HCT116 (cell line): Measurements from ENCODE around the gene SH3GL2. TPM values are rescaled to one million over a fixed set of nuclear protein-coding genes. Genes with fewer than 3 reads are reported as not detected.

ENCODE experiments used
- ATAC-seq: fragments of 200-7000 bp; cut with Tn5 transposase; 2 replicates; pipeline ENCODE4 v1.9.1; 2020; ENCODE audit warnings: mild to moderate bottlenecking, moderate library complexity
- BruUV-seq: library from RNA; stranded (reverse); fragments of 400-500 nt; replicated peaks from 2 replicates; lab custom pipeline; 2021; lab: Mats Ljungman, UMichigan
- CTCF ChIA-PET: fragments of 300-600 bp; sonication (Branson Sonifier 250); formaldehyde crosslinking; loops from one replicate; lab custom pipeline; 2021; ENCODE audit warnings: antibody characterized with exemption; lab: Charles Lee
- POLR2A ChIA-PET: fragments of 300-600, 350-600 bp; sonication (Branson Sonifier 250); formaldehyde crosslinking; loops from one replicate; lab custom pipeline; 2021; ENCODE audit warnings: antibody characterized with exemption; lab: Charles Lee
- RAD21 ChIA-PET, 2 experiments: fragments of 300-600 bp; sonication (Branson Sonifier 250); formaldehyde crosslinking; loops; one replicate each; lab custom pipeline; 2023; ENCODE audit warnings: low total read pairs in 2 of 2; ENCODE audit not compliant: uncharacterized antibody in 2 of 2, unreplicated experiment in 2 of 2, low non-redundant PET in 1 of 2; lab: Charles Lee
- DNase-seq: peaks from one replicate; pipeline ENCODE4 v3.0.0-alpha.2; 2010; ENCODE audit warnings: low read depth, low spot score
- H2AFZ ChIP-seq: fragments of 200-600 bp; shearing (Covaris generic), sonication (generic); 2 replicates; pipeline ENCODE4 v1.6.1; 2017; ENCODE audit warnings: low read depth, mixed run types, mixed read lengths, antibody characterized with exemption, low read length; ENCODE audit not compliant: poor library complexity, severe bottlenecking
- H3K27ac ChIP-seq: 2 replicates; pipeline ENCODE4 v1.5.1; 2012; ENCODE audit warnings: low read depth, low read length
- H3K27me3 ChIP-seq: fragments of 200-600 bp; sonication (generic); 2 replicates; pipeline ENCODE4 v1.6.1; 2016; ENCODE audit warnings: mixed run types, low read length, mixed read lengths; ENCODE audit not compliant: insufficient read depth
- H3K36me3 ChIP-seq, 2 experiments: fragments of 200-500 bp in 1 of 2; fragments of 200-600 bp in 1 of 2; sonication (Bioruptor generic) in 1 of 2; sonication (generic) in 1 of 2; 2 replicates each; pipeline versions ENCODE4 v1.5.1 to v1.6.1; 2014 to 2016; ENCODE audit warnings: low read length in 2 of 2, inconsistent platforms in 1 of 2, mixed read lengths in 1 of 2, mixed run types in 1 of 2; ENCODE audit not compliant: insufficient read depth in 2 of 2, control insufficient read depth in 1 of 2
- H3K4me1 ChIP-seq, 2 experiments: fragments of 200-600 bp in 1 of 2; sonication (generic) in 1 of 2; 2 replicates each; pipeline versions ENCODE4 v1.5.1 to v1.6.1; 2012 to 2017; ENCODE audit warnings: low read length in 2 of 2, inconsistent platforms in 1 of 2, mild to moderate bottlenecking in 1 of 2, mixed read lengths in 1 of 2, mixed run types in 1 of 2, moderate library complexity in 1 of 2; ENCODE audit not compliant: insufficient read depth in 2 of 2, control insufficient read depth in 1 of 2
- H3K4me2 ChIP-seq: fragments of 200-600 bp; sonication (generic); 2 replicates; pipeline ENCODE4 v1.6.1; 2017; ENCODE audit warnings: mixed run types, low read length, mixed read lengths
- H3K4me3 ChIP-seq, 2 experiments: fragments of 200-600 bp in 1 of 2; sonication (generic) in 1 of 2; replicated peaks in 1 of 2; 2 replicates each; pipeline ENCODE4 v1.5.1; 2011 to 2016; ENCODE audit warnings: low read length in 2 of 2, control low read depth in 1 of 2, low read depth in 1 of 2, mild to moderate bottlenecking in 1 of 2, mixed read lengths in 1 of 2, mixed run types in 1 of 2
- H3K79me2 ChIP-seq: fragments of 200-600 bp; sonication (generic); 2 replicates; pipeline ENCODE4 v1.6.1; 2017; ENCODE audit warnings: mild to moderate bottlenecking, mixed run types, low read length, moderate library complexity, mixed read lengths; ENCODE audit not compliant: insufficient read depth
- H3K9ac ChIP-seq: fragments of 200-600 bp; sonication (generic); 2 replicates; pipeline ENCODE4 v1.6.1; 2016; ENCODE audit warnings: low read length, mixed read lengths
- H3K9me2 ChIP-seq: fragments of 200-600 bp; sonication (generic), shearing (Covaris generic); 2 replicates; pipeline ENCODE4 v1.6.1; 2017; ENCODE audit warnings: mixed run types, mild to moderate bottlenecking, moderate library complexity; ENCODE audit not compliant: insufficient read depth
- H3K9me3 ChIP-seq, 2 experiments: fragments of 200-500 bp in 1 of 2; fragments of 200-600 bp in 1 of 2; sonication (Bioruptor generic) in 1 of 2; sonication (generic) in 1 of 2; 2 replicates each; pipeline ENCODE4 v1.6.1; 2014 to 2017; ENCODE audit warnings: low read length in 2 of 2, mixed read lengths in 2 of 2, inconsistent platforms in 1 of 2, low read depth in 1 of 2, mild to moderate bottlenecking in 1 of 2, mixed run types in 1 of 2, moderate library complexity in 1 of 2; ENCODE audit not compliant: control insufficient read depth in 1 of 2, insufficient read depth in 1 of 2
- H4K20me1 ChIP-seq: fragments of 200-600 bp; sonication (generic), shearing (Covaris generic); 2 replicates; pipeline ENCODE4 v1.6.1; 2017; ENCODE audit warnings: mixed run types, mild to moderate bottlenecking, moderate library complexity; ENCODE audit not compliant: insufficient read depth
- CBX3 ChIP-seq: IDR thresholded peaks from 2 replicates; pipeline ENCODE4 v1.6.1; 2012; ENCODE audit warnings: low read depth
- CEBPB ChIP-seq: IDR thresholded peaks from 2 replicates; pipeline ENCODE4 v1.6.1; 2012; ENCODE audit warnings: low read depth
- EGR1 ChIP-seq: IDR thresholded peaks from 2 replicates; pipeline ENCODE4 v1.6.1; 2012; ENCODE audit warnings: low read depth
- JUND ChIP-seq: IDR thresholded peaks from 2 replicates; pipeline ENCODE4 v1.6.1; 2012
- MAX ChIP-seq: IDR thresholded peaks from 2 replicates; pipeline ENCODE4 v1.6.1; 2012
- POLR2AphosphoS5 ChIP-seq: IDR thresholded peaks from 2 replicates; pipeline ENCODE4 v1.6.1; 2011; ENCODE audit warnings: mild to moderate bottlenecking, low read depth, low read length, moderate library complexity
- RAD21 ChIP-seq: IDR thresholded peaks from 2 replicates; pipeline ENCODE4 v1.6.1; 2012; ENCODE audit warnings: low read depth, mild to moderate bottlenecking
- SIN3A ChIP-seq: IDR thresholded peaks from 2 replicates; pipeline ENCODE4 v1.6.1; 2012; ENCODE audit warnings: low read depth
- SRF ChIP-seq: IDR thresholded peaks from 2 replicates; pipeline ENCODE4 v1.6.1; 2012; ENCODE audit warnings: low read depth
- TCF7L2 ChIP-seq: IDR thresholded peaks from 2 replicates; pipeline ENCODE4 v1.7.0; 2011; ENCODE audit warnings: borderline replicate concordance, inconsistent platforms; ENCODE audit not compliant: insufficient read depth, insufficient read length; ENCODE audit errors: extremely low read depth
- YY1 ChIP-seq: IDR thresholded peaks from 2 replicates; pipeline ENCODE4 v1.6.1; 2011; ENCODE audit warnings: low read length, low read depth, moderate library complexity, mild to moderate bottlenecking; ENCODE audit not compliant: insufficient replicate concordance; ENCODE audit errors: extremely low read depth
- ZFX ChIP-seq: fragments of 450-650 bp; IDR thresholded peaks from 2 replicates; pipeline ENCODE4 v1.6.1; 2017
- intact Hi-C: fragments of 100-400 bp; cut with micrococcal nuclease; formaldehyde crosslinking; loops from 2 replicates; pipeline ENCODE4 v1.10.0; 2022
- total RNA-seq: library from RNA; stranded (reverse); gene quantifications from one replicate; pipeline ENCODE4 v1.2.1, GENCODE V29; 2021; ENCODE audit not compliant: unreplicated experiment
- TF ChIP-seq, protein P1 (sequence below), 3 experiments: fragments of 200-600 bp in 1 of 3; sonication (generic) in 1 of 3; IDR thresholded peaks in 2 of 3; conservative IDR thresholded peaks in 1 of 3; 2 replicates each; pipeline ENCODE4 v1.5.1; 2012 to 2017; ENCODE audit warnings: low read depth in 2 of 3, low read length in 2 of 3, antibody characterized with exemption in 1 of 3, borderline replicate concordance in 1 of 3, control low read depth in 1 of 3, mild to moderate bottlenecking in 1 of 3, mixed read lengths in 1 of 3, mixed run types in 1 of 3, moderate library complexity in 1 of 3; ENCODE audit not compliant: insufficient read depth in 1 of 3
- TF ChIP-seq, protein P2 (sequence below): IDR thresholded peaks from 2 replicates; pipeline ENCODE4 v1.6.1; 2011; ENCODE audit warnings: mild to moderate bottlenecking, low read length, moderate library complexity; ENCODE audit not compliant: insufficient replicate concordance; ENCODE audit errors: extremely low read depth

SH3GL2 gene
- total RNA-seq, 1 experiment from 2014 or later: not detected

GRCh38 chr9:17636349-17636748, 57.5 kb downstream of the SH3GL2 start:
- CTCF ChIA-PET: no interaction called here
- Histone ChIP-seq H3K27me3 (no peaks in the 10 kb centered on the region), H3K9me2 (no peaks in the 10 kb centered on the region), H3K27ac (no peak overlapping the region), H3K79me2 (no peaks in the 10 kb centered on the region), H3K9me3 (no peaks in the 10 kb centered on the region)
- RAD21 ChIA-PET: no interaction called here
- intact Hi-C loops: no loop called here
- DNase-seq: no peak
- no peak for TF ChIP-seq POLR2AphosphoS5
- TF ChIP-seq RAD21: no peak
- TF ChIP-seq, protein P1, sequence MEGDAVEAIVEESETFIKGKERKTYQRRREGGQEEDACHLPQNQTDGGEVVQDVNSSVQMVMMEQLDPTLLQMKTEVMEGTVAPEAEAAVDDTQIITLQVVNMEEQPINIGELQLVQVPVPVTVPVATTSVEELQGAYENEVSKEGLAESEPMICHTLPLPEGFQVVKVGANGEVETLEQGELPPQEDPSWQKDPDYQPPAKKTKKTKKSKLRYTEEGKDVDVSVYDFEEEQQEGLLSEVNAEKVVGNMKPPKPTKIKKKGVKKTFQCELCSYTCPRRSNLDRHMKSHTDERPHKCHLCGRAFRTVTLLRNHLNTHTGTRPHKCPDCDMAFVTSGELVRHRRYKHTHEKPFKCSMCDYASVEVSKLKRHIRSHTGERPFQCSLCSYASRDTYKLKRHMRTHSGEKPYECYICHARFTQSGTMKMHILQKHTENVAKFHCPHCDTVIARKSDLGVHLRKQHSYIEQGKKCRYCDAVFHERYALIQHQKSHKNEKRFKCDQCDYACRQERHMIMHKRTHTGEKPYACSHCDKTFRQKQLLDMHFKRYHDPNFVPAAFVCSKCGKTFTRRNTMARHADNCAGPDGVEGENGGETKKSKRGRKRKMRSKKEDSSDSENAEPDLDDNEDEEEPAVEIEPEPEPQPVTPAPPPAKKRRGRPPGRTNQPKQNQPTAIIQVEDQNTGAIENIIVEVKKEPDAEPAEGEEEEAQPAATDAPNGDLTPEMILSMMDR (IDR thresholded peaks at IDR 0.05 in 2 of 3, conservative IDR thresholded peaks at IDR 0.05 in 1 of 3; ENCODE audit: borderline replicate concordance in 1 of 3, insufficient read depth in 1 of 3, low read depth in 2 of 3, low read length in 2 of 3): no peak
- TF ChIP-seq EGR1: no peak
- TF ChIP-seq TCF7L2: no peak
- TF ChIP-seq SIN3A: no peak
- TF ChIP-seq, all 23 proteins: peak for 0
- no peak overlapping the region for H3K9ac ChIP-seq
- H3K4me1 ChIP-seq: no peaks in the 10 kb centered on the region
- BruUV-seq: no TSS peak
- no peaks in the 10 kb centered on the region for H3K36me3 ChIP-seq
- H2AFZ ChIP-seq: no peak overlapping the region
- H3K4me3 ChIP-seq: no peak overlapping the region
- H3K4me2 ChIP-seq: no peak overlapping the region
- no peak for ATAC-seq
- POLR2A ChIA-PET: no interaction called here
- H4K20me1 ChIP-seq: no peaks in the 10 kb centered on the region

GRCh38 chr9:17636821-17637220, 58.0 kb downstream of the SH3GL2 start:
- H2AFZ ChIP-seq: no peak overlapping the region
- no peak for ATAC-seq
- ChIA-PET CTCF (no interaction called here), POLR2A (no interaction called here), RAD21 (no interaction called here)
- no peaks in the 10 kb centered on the region for H3K9me3 ChIP-seq
- H3K4me1 ChIP-seq: no peaks in the 10 kb centered on the region
- no peak overlapping the region for H3K9ac ChIP-seq
- TF ChIP-seq RAD21: no peak
- TF ChIP-seq, protein P1 (IDR thresholded peaks at IDR 0.05 in 2 of 3, conservative IDR thresholded peaks at IDR 0.05 in 1 of 3; ENCODE audit: borderline replicate concordance in 1 of 3, insufficient read depth in 1 of 3, low read depth in 2 of 3, low read length in 2 of 3): no peak
- TF ChIP-seq MAX: no peak
- no peak for TF ChIP-seq CEBPB
- no peak for TF ChIP-seq CBX3
- TF ChIP-seq, protein P2, sequence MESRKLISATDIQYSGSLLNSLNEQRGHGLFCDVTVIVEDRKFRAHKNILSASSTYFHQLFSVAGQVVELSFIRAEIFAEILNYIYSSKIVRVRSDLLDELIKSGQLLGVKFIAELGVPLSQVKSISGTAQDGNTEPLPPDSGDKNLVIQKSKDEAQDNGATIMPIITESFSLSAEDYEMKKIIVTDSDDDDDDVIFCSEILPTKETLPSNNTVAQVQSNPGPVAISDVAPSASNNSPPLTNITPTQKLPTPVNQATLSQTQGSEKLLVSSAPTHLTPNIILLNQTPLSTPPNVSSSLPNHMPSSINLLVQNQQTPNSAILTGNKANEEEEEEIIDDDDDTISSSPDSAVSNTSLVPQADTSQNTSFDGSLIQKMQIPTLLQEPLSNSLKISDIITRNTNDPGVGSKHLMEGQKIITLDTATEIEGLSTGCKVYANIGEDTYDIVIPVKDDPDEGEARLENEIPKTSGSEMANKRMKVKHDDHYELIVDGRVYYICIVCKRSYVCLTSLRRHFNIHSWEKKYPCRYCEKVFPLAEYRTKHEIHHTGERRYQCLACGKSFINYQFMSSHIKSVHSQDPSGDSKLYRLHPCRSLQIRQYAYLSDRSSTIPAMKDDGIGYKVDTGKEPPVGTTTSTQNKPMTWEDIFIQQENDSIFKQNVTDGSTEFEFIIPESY: no peak
- TF ChIP-seq ZFX: no peak
- no peak for TF ChIP-seq YY1
- no peak for TF ChIP-seq SRF
- no peak for TF ChIP-seq JUND
- no peaks in the 10 kb centered on the region for H3K9me2 ChIP-seq
- H3K4me2 ChIP-seq: no peak overlapping the region
- H3K79me2 ChIP-seq: no peaks in the 10 kb centered on the region
- no peaks in the 10 kb centered on the region for H3K27me3 ChIP-seq
- no peaks in the 10 kb centered on the region for H4K20me1 ChIP-seq
- H3K36me3 ChIP-seq: no peaks in the 10 kb centered on the region
- no peak overlapping the region for H3K27ac ChIP-seq
- no peak for DNase-seq
- intact Hi-C loops: no loop called here
- H3K4me3 ChIP-seq: no peak overlapping the region
- BruUV-seq: no TSS peak
